HCT116 (cell line): ENCODE data around the gene LRBA. TPM values are rescaled to one million over a fixed set of nuclear protein-coding genes. Genes with fewer than 3 reads are reported as not detected.

Experiments
- ATAC-seq: fragments of 200-7000 bp; cut with Tn5 transposase; 2 replicates; pipeline ENCODE4 v1.9.1; 2020; ENCODE audit warnings: mild to moderate bottlenecking, moderate library complexity
- BruUV-seq: library from RNA; stranded (reverse); fragments of 400-500 nt; replicated peaks from 2 replicates; lab custom pipeline; 2021; lab: Mats Ljungman, UMichigan
- CTCF ChIA-PET: fragments of 300-600 bp; sonication (Branson Sonifier 250); formaldehyde crosslinking; loops from one replicate; lab custom pipeline; 2021; ENCODE audit warnings: antibody characterized with exemption; lab: Charles Lee
- POLR2A ChIA-PET: fragments of 300-600, 350-600 bp; sonication (Branson Sonifier 250); formaldehyde crosslinking; loops from one replicate; lab custom pipeline; 2021; ENCODE audit warnings: antibody characterized with exemption; lab: Charles Lee
- RAD21 ChIA-PET, 2 experiments: fragments of 300-600 bp; sonication (Branson Sonifier 250); formaldehyde crosslinking; loops; one replicate each; lab custom pipeline; 2023; ENCODE audit warnings: low total read pairs in 2 of 2; ENCODE audit not compliant: uncharacterized antibody in 2 of 2, unreplicated experiment in 2 of 2, low non-redundant PET in 1 of 2; lab: Charles Lee
- DNase-seq: peaks from one replicate; pipeline ENCODE4 v3.0.0-alpha.2; 2010; ENCODE audit warnings: low read depth, low spot score
- H2AFZ ChIP-seq: fragments of 200-600 bp; shearing (Covaris generic), sonication (generic); 2 replicates; pipeline ENCODE4 v1.6.1; 2017; ENCODE audit warnings: low read depth, mixed run types, mixed read lengths, antibody characterized with exemption, low read length; ENCODE audit not compliant: poor library complexity, severe bottlenecking
- H3K27ac ChIP-seq: 2 replicates; pipeline ENCODE4 v1.5.1; 2012; ENCODE audit warnings: low read depth, low read length
- H3K27me3 ChIP-seq: fragments of 200-600 bp; sonication (generic); 2 replicates; pipeline ENCODE4 v1.6.1; 2016; ENCODE audit warnings: mixed run types, low read length, mixed read lengths; ENCODE audit not compliant: insufficient read depth
- H3K36me3 ChIP-seq, 2 experiments: fragments of 200-500 bp in 1 of 2; fragments of 200-600 bp in 1 of 2; sonication (Bioruptor generic) in 1 of 2; sonication (generic) in 1 of 2; 2 replicates each; pipeline versions ENCODE4 v1.5.1 to v1.6.1; 2014 to 2016; ENCODE audit warnings: low read length in 2 of 2, inconsistent platforms in 1 of 2, mixed read lengths in 1 of 2, mixed run types in 1 of 2; ENCODE audit not compliant: insufficient read depth in 2 of 2, control insufficient read depth in 1 of 2
- H3K4me1 ChIP-seq, 2 experiments: fragments of 200-600 bp in 1 of 2; sonication (generic) in 1 of 2; 2 replicates each; pipeline versions ENCODE4 v1.5.1 to v1.6.1; 2012 to 2017; ENCODE audit warnings: low read length in 2 of 2, inconsistent platforms in 1 of 2, mild to moderate bottlenecking in 1 of 2, mixed read lengths in 1 of 2, mixed run types in 1 of 2, moderate library complexity in 1 of 2; ENCODE audit not compliant: insufficient read depth in 2 of 2, control insufficient read depth in 1 of 2
- H3K4me2 ChIP-seq: fragments of 200-600 bp; sonication (generic); 2 replicates; pipeline ENCODE4 v1.6.1; 2017; ENCODE audit warnings: mixed run types, low read length, mixed read lengths
- H3K4me3 ChIP-seq, 2 experiments: fragments of 200-600 bp in 1 of 2; sonication (generic) in 1 of 2; replicated peaks in 1 of 2; 2 replicates each; pipeline ENCODE4 v1.5.1; 2011 to 2016; ENCODE audit warnings: low read length in 2 of 2, control low read depth in 1 of 2, low read depth in 1 of 2, mild to moderate bottlenecking in 1 of 2, mixed read lengths in 1 of 2, mixed run types in 1 of 2
- H3K79me2 ChIP-seq: fragments of 200-600 bp; sonication (generic); 2 replicates; pipeline ENCODE4 v1.6.1; 2017; ENCODE audit warnings: mild to moderate bottlenecking, mixed run types, low read length, moderate library complexity, mixed read lengths; ENCODE audit not compliant: insufficient read depth
- H3K9ac ChIP-seq: fragments of 200-600 bp; sonication (generic); 2 replicates; pipeline ENCODE4 v1.6.1; 2016; ENCODE audit warnings: low read length, mixed read lengths
- H3K9me2 ChIP-seq: fragments of 200-600 bp; sonication (generic), shearing (Covaris generic); 2 replicates; pipeline ENCODE4 v1.6.1; 2017; ENCODE audit warnings: mixed run types, mild to moderate bottlenecking, moderate library complexity; ENCODE audit not compliant: insufficient read depth
- H3K9me3 ChIP-seq, 2 experiments: fragments of 200-500 bp in 1 of 2; fragments of 200-600 bp in 1 of 2; sonication (Bioruptor generic) in 1 of 2; sonication (generic) in 1 of 2; 2 replicates each; pipeline ENCODE4 v1.6.1; 2014 to 2017; ENCODE audit warnings: low read length in 2 of 2, mixed read lengths in 2 of 2, inconsistent platforms in 1 of 2, low read depth in 1 of 2, mild to moderate bottlenecking in 1 of 2, mixed run types in 1 of 2, moderate library complexity in 1 of 2; ENCODE audit not compliant: control insufficient read depth in 1 of 2, insufficient read depth in 1 of 2
- H4K20me1 ChIP-seq: fragments of 200-600 bp; sonication (generic), shearing (Covaris generic); 2 replicates; pipeline ENCODE4 v1.6.1; 2017; ENCODE audit warnings: mixed run types, mild to moderate bottlenecking, moderate library complexity; ENCODE audit not compliant: insufficient read depth
- ATF3 ChIP-seq: IDR thresholded peaks from 2 replicates; pipeline ENCODE4 v1.6.1; 2012
- CEBPB ChIP-seq: IDR thresholded peaks from 2 replicates; pipeline ENCODE4 v1.6.1; 2012; ENCODE audit warnings: low read depth
- CTCF ChIP-seq, 3 experiments: fragments of 200-600 bp in 1 of 3; sonication (generic) in 1 of 3; IDR thresholded peaks in 2 of 3; conservative IDR thresholded peaks in 1 of 3; 2 replicates each; pipeline ENCODE4 v1.5.1; 2012 to 2017; ENCODE audit warnings: low read depth in 2 of 3, low read length in 2 of 3, antibody characterized with exemption in 1 of 3, borderline replicate concordance in 1 of 3, control low read depth in 1 of 3, mild to moderate bottlenecking in 1 of 3, mixed read lengths in 1 of 3, mixed run types in 1 of 3, moderate library complexity in 1 of 3; ENCODE audit not compliant: insufficient read depth in 1 of 3
- ELF1 ChIP-seq: IDR thresholded peaks from 2 replicates; pipeline ENCODE4 v1.6.1; 2012; ENCODE audit warnings: low read depth, borderline replicate concordance
- EZH2phosphoT487 ChIP-seq: fragments of 200-600 bp; IDR thresholded peaks from 2 replicates; pipeline ENCODE4 v1.6.1; 2018; ENCODE audit warnings: antibody characterized with exemption, borderline replicate concordance
- FOSL1 ChIP-seq: IDR thresholded peaks from 2 replicates; pipeline ENCODE4 v1.6.1; 2012; ENCODE audit warnings: low read depth
- JUND ChIP-seq: IDR thresholded peaks from 2 replicates; pipeline ENCODE4 v1.6.1; 2012
- MAX ChIP-seq: IDR thresholded peaks from 2 replicates; pipeline ENCODE4 v1.6.1; 2012
- POLR2A ChIP-seq: IDR thresholded peaks from 2 replicates; pipeline ENCODE4 v1.7.0; 2011; ENCODE audit warnings: borderline replicate concordance; ENCODE audit not compliant: insufficient read depth, insufficient read length; ENCODE audit errors: extremely low read depth
- POLR2AphosphoS5 ChIP-seq: IDR thresholded peaks from 2 replicates; pipeline ENCODE4 v1.6.1; 2011; ENCODE audit warnings: mild to moderate bottlenecking, low read depth, low read length, moderate library complexity
- RAD21 ChIP-seq: IDR thresholded peaks from 2 replicates; pipeline ENCODE4 v1.6.1; 2012; ENCODE audit warnings: low read depth, mild to moderate bottlenecking
- SIN3A ChIP-seq: IDR thresholded peaks from 2 replicates; pipeline ENCODE4 v1.6.1; 2012; ENCODE audit warnings: low read depth
- TCF7L2 ChIP-seq: IDR thresholded peaks from 2 replicates; pipeline ENCODE4 v1.7.0; 2011; ENCODE audit warnings: borderline replicate concordance, inconsistent platforms; ENCODE audit not compliant: insufficient read depth, insufficient read length; ENCODE audit errors: extremely low read depth
- ZBTB33 ChIP-seq: IDR thresholded peaks from 2 replicates; pipeline ENCODE4 v1.6.1; 2011; ENCODE audit warnings: mild to moderate bottlenecking, low read length, moderate library complexity; ENCODE audit not compliant: insufficient replicate concordance; ENCODE audit errors: extremely low read depth
- ZFX ChIP-seq: fragments of 450-650 bp; IDR thresholded peaks from 2 replicates; pipeline ENCODE4 v1.6.1; 2017
- ZNF274 ChIP-seq: fragments of 200-500 bp; sonication (Bioruptor generic); IDR thresholded peaks from 2 replicates; pipeline ENCODE4 v1.6.1; 2014; ENCODE audit warnings: mild to moderate bottlenecking, low read depth, low read length, inconsistent platforms
- intact Hi-C: fragments of 100-400 bp; cut with micrococcal nuclease; formaldehyde crosslinking; loops from 2 replicates; pipeline ENCODE4 v1.10.0; 2022
- total RNA-seq: library from RNA; stranded (reverse); gene quantifications from one replicate; pipeline ENCODE4 v1.2.1, GENCODE V29; 2021; ENCODE audit not compliant: unreplicated experiment

Gene LRBA
- total RNA-seq, 1 experiment from 2014 or later = 79.8 TPM

GRCh38 chr4:150889306-150889705, 125.8 kb downstream of the LRBA start:
- no peak overlapping the region for H2AFZ ChIP-seq
- no peaks in the 10 kb centered on the region for H3K9me2 ChIP-seq
- no peaks in the 10 kb centered on the region for H3K9me3 ChIP-seq
- H3K36me3 ChIP-seq = no peaks in the 10 kb centered on the region
- H3K79me2 ChIP-seq = 0 out of 2 replicates have a peak, but pooled peaks cover 3% of the 10 kb centered on the region
- ChIA-PET POLR2A (no interaction called here), CTCF (no interaction called here), RAD21 (no interaction called here)
- peaks cover 0 to 11% of the 10 kb centered on the region in 2 experiments; a peak in 2 of 4 replicates for H3K4me1 ChIP-seq
- H3K4me3 ChIP-seq = no peak overlapping the region
- DNase-seq (no peak), ATAC-seq (no peak)
- peaks cover 8% of the 10 kb centered on the region; the same call in 1 of the 2 replicates for H4K20me1 ChIP-seq
- H3K9ac ChIP-seq = no peak overlapping the region
- no peak for TF ChIP-seq ZBTB33
- no peak for TF ChIP-seq POLR2AphosphoS5
- TF ChIP-seq RAD21 = no peak
- TF ChIP-seq ZFX = no peak
- TF ChIP-seq ELF1 = no peak
- no peak for TF ChIP-seq CEBPB
- no peak for TF ChIP-seq TCF7L2
- no peak for TF ChIP-seq EZH2phosphoT487
- TF ChIP-seq POLR2A = no peak
- no peak for TF ChIP-seq SIN3A
- TF ChIP-seq ATF3 = no peak
- TF ChIP-seq JUND = no peak
- no peak for TF ChIP-seq CTCF (IDR thresholded peaks at IDR 0.05 in 2 of 3, conservative IDR thresholded peaks at IDR 0.05 in 1 of 3; ENCODE audit: borderline replicate concordance in 1 of 3, insufficient read depth in 1 of 3, low read depth in 2 of 3, low read length in 2 of 3)
- no peak for TF ChIP-seq ZNF274
- TF ChIP-seq MAX = no peak
- no peak for TF ChIP-seq FOSL1
- no TSS peak for BruUV-seq
- intact Hi-C loops = no loop called here
- no peak overlapping the region for H3K4me2 ChIP-seq
- no peaks in the 10 kb centered on the region for H3K27me3 ChIP-seq
- H3K27ac ChIP-seq = no peak overlapping the region
